HG02798 (cell line): Measurements from ENCODE around the gene MRPL11.

Experiments
- ATAC-seq: cut with Tn5 transposase; IDR thresholded peaks from one replicate; pipeline ENCODE4 v1.9.1; 2021; ENCODE audit warnings: mild to moderate bottlenecking; ENCODE audit not compliant: unreplicated experiment, poor library complexity

Gene MRPL11

GRCh38 chr11:66438504-66439466 lies at the start of gene MRPL11:
Gene MRPL11 (minus strand): TSS chr11:66438848. CDS start chr11:66438754, 94 bp downstream.
- peak; percentile 96 for ATAC-seq

GRCh38 chr11:66484806-66485380 lies 46.2 kb upstream of the MRPL11 start:
- ATAC-seq, result no peak

DNA sequence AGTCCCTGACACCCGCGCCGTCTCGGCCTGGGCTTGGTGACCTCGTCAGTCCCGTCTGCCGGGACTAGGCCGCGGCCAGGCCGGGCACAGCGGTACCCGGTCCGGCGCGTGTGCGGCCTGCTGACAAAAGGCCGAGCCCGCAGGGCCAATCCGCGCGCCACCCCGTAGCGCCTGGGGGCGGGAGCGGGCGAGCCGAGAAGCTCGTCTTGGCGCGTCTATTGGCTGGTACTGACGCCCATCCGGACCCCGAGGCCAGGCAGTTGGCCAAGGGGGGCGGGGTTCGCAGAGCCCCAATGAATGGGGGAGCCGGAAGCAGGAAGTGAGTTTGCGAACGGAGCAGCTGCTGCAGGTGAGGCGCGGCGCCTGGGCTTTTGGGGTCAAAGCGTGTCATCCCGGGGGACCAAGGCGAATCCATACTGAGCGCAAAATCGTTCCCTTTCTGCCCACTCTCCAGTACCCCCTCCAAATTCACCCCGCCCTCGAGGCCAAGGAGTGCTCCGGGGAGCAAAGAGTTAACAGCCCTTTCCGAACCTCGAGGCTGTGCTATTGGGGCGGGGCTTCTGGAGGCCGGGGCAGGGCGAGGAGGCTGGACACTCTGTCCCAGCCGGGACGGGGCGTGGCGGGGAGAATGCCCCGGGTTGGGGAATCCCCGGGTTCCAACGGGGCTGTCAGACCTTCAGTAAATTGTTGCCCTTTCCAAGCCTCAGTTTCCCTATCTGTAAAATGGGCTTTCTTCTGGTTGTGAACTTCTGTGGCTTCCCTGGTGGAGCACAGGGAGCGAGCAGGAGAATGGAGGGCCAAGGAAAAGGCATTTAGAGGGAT lies 41.7 kb upstream of the MRPL11 start, which contains the start of gene DPP3:
Gene DPP3, plus strand, starts transcription at position 318 of the 822 bp plus-strand sequence. CDS start 1,767 bp downstream, outside the sequence.
- ATAC-seq, result peak; percentile 93

DNA sequence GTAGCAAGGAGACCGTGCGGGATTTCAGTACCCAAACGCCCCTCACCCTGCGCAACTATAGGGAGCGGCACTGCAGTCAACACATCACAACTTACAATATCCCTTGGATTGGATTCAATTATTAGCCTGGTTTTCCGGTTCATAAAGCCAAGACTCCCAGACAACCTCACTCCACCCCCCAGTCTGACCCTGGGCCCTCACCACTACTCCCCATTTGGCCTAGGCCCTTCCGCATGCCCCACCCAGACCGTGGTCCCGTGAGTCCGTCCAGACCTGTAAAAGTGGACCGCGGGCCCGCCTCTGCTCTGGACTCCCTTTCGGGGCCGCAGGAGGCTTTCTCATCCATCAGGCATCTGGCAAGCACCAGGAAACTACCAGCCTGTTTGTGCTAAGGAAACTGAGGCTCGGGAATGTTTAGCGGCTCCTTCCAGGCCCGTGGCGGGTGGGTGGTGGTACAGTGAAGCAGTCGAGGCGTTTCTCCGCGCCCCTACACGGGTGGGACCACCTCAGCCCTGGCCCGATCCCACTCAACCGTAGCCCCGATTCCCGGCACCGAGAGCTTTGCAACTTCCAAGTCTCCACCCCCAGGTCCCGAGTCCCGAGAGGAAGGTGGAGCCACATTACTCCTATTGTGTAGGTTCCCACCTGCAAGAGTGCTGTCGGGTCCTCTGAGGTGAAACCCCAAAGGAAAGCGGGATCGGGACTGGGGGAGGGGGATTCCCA lies 40.9 kb upstream of the MRPL11 start:
- ATAC-seq, result peak; percentile 14

DNA sequence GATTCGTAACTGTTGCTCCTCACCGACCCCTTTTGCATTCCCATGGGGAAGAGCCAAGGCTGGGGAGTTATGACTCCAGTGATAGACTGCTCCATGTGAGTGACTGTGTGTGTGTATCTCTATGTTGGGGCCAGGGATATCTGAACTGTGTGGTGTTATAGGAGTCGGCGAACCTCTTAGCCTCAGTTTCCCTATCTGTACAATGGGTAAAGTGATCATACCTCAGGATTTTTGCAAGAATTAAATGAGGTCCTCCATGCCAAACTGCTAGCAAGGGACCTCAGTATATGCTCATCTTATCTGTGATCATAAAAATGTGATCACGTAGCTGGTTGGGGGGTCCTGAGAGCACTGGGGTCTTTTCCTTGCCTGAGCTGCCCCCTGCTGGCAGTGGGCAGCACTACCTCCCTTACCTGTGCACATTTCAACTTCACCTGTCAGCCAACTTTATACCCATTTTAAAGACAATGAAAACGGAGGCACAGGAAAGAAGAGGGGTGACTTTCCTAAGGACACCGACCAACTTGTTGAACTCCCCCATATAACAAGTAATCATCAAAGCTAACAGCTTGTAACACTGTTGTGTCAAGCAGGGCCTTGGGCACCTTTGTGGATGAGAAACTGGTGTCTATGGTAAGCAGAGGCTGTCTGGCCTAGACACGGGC lies 40.2 kb upstream of the MRPL11 start:
- ATAC-seq, result no peak

DNA sequence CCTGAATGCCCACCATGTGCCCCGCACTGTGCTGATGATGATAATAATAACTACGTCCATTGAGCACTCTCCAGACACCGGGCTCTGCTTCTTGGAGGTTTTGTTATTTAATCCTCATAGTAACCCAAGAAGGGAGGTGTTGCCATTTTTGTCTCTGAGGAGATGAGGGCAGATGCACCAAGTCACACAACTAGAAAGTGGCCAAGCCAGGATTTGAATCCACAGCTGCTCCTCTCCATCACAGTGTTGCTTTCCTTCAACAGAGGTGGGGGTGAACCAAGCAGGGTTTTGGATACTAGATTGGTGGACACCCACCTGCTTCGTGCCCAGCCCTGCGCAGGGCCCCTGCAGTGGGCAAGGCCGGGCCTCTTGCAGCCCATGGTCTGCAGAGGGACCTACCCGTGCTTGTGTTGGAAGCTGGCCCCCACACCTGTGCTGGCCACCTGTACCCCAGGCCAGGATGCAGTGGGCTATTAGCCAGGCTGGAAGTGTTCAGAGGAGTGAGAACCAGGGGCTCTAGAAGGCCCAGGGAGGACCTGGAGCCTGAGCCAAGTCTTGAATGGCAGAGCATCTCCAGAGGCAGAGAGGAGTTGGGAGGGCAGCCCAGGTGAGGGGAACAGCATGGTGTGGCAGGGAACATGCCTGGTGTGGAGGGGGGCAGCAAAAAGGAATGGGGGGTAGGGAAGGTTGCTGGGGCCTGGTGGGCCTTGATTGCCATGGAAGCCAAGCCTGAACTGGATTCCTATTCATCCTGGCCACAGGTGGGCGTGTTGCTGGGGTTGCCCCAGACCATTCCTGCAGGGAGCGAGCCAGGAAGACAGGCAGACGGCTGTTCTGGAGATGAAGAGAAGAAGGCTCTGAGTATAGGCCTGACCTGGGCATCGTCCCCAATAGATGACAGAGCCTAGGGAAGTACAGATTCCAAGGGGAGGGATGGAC lies 38.9 kb upstream of the MRPL11 start:
- no peak for ATAC-seq

GRCh38 chr11:66476841-66477251 lies 38.2 kb upstream of the MRPL11 start:
- ATAC-seq, result no peak

DNA sequence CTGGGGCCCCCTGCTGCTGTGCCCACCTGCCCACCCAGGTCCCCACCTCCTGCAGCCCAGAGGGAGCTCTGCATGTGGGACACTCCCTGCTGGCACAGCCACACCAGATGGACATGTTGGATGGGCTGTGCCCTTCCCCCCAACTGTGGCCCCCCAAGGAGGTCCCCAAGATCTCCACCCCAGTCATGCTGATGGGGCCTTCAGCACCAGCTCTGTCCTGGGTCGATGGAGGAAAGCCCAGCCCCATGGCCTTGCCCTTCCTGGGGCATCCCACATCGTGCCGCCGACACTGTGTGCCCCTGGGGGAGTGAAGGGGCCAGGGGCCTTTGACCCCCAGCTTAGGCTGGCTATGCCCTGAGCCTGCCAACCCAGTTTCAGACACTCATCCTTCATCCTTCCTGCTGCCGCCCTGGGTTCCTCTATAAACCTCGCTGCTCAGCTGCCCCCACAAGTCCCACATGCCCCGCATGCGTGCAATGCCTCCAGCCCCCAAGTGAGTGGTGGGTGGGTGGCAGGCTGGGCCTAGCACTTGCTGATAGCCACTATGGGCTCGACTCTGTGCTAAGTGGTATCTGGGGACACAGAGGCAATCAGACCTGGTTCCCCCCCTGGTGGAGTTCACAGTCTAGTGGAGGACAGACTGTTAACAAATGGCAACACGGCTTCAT lies 37.7 kb upstream of the MRPL11 start:
- ATAC-seq, result no peak

GRCh38 chr11:66475349-66476172 lies 36.9 kb upstream of the MRPL11 start:
- no peak for ATAC-seq

GRCh38 chr11:66473608-66474515 lies 35.2 kb upstream of the MRPL11 start:
- ATAC-seq, result no peak

- ATAC-seq, result no peak
Observed at GRCh38 chr11:66473167-66473566, 34.5 kb upstream of the MRPL11 start.

DNA sequence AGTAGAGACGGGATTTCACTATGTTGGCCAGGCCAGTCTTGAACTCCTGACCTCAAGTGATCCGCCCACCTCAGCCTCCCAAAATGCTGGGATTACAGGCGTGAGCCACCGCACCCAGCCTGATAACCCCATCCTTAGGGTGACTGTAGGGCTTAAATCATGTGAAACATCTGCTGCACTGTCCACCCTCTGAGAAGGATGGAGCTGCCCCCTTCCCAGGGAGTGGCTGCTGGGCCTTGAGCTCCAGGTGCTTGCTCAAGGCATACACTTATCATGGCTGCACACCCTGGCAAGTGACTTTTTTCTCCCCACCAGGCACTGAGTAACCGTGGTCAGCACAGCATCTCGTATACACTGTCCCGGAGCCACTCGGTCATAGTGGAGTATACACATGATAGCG lies 33.4 kb upstream of the MRPL11 start:
- ATAC-seq, result no peak

- ATAC-seq, result no peak
Observed at GRCh38 chr11:66471142-66471541, 32.5 kb upstream of the MRPL11 start.

GRCh38 chr11:66470015-66470414 lies 31.4 kb upstream of the MRPL11 start:
- ATAC-seq, result no peak

- ATAC-seq, result no peak
Observed at GRCh38 chr11:66469441-66469840, 30.8 kb upstream of the MRPL11 start.

GRCh38 chr11:66468691-66469090 lies 30.0 kb upstream of the MRPL11 start:
- ATAC-seq, result no peak
